Posterior vena cava (tissue), 2 donors: ENCODE measurements around the gene SLC25A3. TPM values are rescaled to one million over a fixed set of nuclear protein-coding genes. Genes with fewer than 3 reads are reported as not detected.
"Not testable (repeated sequence)": the region's sequence is repeated elsewhere in the genome, so short reads cannot be mapped to it uniquely, and the experiment has no call there.

Source experiments
- DNase-seq: peaks from one replicate; pipeline ENCODE4 v3.0.0-alpha.2; 2020; ENCODE audit warnings: low spot score
- intact Hi-C, 2 donors: fragments of 100-400 bp; cut with DNase I; formaldehyde crosslinking; loops; one replicate each; pipeline versions ENCODE4 v1.14.1 to v1.14.2; 2022 to 2023
- long read RNA-seq, 2 donors: library from polyadenylated mRNA; unstranded; transcript quantifications; one replicate each; pipeline ENCODE4 v2.0.0, GENCODE V29; 2020 to 2021
- total RNA-seq, 2 donors: library from RNA; stranded (reverse); fragmentation: NEBNext Ultra II Directional; extraction: Animal tissue kit (Norgen Biotek cat#: 25700); gene quantifications; one replicate each; pipeline ENCODE4 v1.2.1, GENCODE V29; 2021
- donor health status: DM: yes; HTN: yes; CAD: no.
- donor health status: DM: yes; HTN: yes; CAD: no.

The SLC25A3 gene
- 100 to 1,000 TPM; 319 to 337 TPM for total RNA-seq
- long read RNA-seq, donor 1, transcript SLC25A3-201 (7 exons, 1,909 nt): minor isoform, 11 of 84 reads
- long read RNA-seq, donor 1, transcript SLC25A3-217 (8 exons, 1,351 nt): major isoform, 62 of 84 reads
- long read RNA-seq, donor 1, partial matches to known transcripts: 8 of 84 reads
- long read RNA-seq, donor 1, other reads (novel, unspliced or antisense): 1 of 84 reads
- long read RNA-seq, donor 2, full-length matches to known transcripts: 1,232 of 1,270 reads
- long read RNA-seq, donor 2, partial matches to known transcripts: 17 of 1,270 reads
- long read RNA-seq, donor 2, other reads (novel, unspliced or antisense): 21 of 1,270 reads

- intact Hi-C loops: loop anchor here (10.0 kb wide), 1 partner anchor 51 kb away; the partner anchor contains the start of genes APAF1 (in 2 of the 2) and IKBIP (in 2 of the 2)
- DNase-seq: peak; percentile 99
Measured at GRCh38 chr12:98593351-98594049, at the start of gene SLC25A3. Gene SLC25A3 (plus strand): TSS chr12:98593686. CDS start chr12:98593979, 293 bp downstream.

GRCh38 chr12:98543701-98544100, 49.8 kb upstream of the SLC25A3 start:
- DNase-seq: no peak
- intact Hi-C loops: no loop called here

- intact Hi-C loops: no loop called here
- DNase-seq: no peak
Measured at GRCh38 chr12:98544751-98545150, 48.7 kb upstream of the SLC25A3 start.

DNA sequence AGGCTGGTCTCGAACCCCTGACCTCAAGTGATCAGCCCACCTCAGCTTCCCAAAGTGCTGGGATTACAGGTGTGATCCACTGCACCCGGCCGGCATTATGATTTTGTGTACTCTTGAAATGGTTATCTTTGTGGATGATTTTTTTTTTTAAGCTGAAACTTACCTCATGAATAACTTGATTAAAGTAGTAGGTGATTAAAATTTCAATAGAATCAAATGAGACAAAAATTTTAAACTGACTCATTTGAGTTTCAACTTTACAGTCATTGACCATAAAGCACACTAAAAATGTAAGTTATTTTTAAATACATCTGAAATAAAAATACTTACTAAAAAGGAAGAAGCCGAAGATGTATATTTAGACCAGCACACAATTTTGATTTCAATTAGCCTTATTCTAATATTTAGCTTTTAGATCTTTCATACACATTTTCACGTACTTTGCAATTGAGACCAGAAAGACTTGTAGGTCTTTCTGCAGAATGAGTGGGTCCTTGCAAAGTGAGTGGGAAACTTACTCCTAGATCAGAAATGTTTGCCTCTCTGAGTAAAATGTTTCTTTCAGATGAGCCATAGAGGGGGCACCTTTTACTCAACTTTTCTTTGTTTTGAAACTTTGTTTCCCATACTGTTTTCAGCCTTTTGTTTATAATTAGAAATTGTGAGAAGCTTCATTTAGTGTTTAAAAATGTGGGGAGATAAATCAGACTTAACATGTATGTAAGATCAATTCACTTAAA, 43.9 kb upstream of the SLC25A3 start:
- intact Hi-C loops: no loop called here
- no peak for DNase-seq

DNA sequence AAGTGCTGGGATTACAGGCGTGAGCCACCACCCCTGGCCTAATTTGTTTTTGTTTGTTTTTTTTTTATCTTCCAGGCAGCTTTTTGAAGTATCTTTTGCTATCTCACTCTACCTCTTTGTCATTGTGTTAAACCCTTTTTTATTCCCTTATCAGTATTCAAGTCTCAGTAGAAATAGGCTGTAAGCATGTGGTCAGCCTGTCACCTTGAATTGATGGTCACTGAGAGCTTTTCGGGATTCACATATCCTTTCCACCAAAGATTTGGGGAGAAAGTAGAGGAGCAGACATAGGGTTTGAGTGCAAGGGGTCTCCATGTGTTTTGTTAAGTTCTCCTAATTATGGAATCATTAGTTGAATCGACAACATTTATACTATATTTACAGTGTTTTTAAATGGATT, 41.7 kb upstream of the SLC25A3 start:
- DNase-seq: no peak
- intact Hi-C loops: no loop called here

DNA sequence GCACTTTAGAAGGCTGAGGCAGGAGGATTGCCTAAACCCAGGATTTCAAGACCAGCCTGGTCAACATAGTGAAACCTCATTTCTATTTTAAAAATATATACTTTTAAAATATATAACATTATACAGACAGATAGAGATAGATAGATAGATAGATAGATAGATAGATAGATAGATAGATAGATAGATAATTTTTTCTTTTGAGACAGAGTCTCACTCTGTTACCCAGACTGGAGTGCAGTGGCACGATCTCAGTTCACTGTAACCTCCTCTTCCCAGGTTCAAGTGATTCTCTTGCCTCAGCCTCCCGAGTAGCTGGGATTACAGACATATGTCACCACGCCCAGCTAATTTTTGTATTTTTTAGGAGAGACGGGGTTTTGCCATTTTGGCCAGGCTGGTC, 35.4 kb upstream of the SLC25A3 start:
- DNase-seq, intact Hi-C loops: not testable (repeated sequence)

DNA sequence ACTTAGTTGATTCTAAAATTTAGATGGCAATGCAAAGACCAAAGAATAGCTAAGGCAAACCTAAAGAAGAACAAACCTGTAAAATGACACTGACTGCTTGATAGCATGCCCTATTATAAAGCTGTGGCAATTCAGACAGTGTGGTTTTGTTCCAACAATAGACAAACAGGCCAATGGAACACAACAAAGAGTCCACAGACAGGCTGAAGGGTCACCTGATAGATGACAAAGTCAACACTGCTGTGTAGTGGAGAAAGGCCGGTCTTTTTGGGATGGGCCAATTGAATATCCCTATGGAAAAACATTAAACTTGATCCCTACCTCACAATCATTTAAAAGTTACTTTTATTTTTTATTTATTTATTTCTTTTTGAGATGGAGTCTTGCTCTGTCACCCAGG, 33.8 kb upstream of the SLC25A3 start:
- no peak for DNase-seq
- intact Hi-C loops: no loop called here

DNA sequence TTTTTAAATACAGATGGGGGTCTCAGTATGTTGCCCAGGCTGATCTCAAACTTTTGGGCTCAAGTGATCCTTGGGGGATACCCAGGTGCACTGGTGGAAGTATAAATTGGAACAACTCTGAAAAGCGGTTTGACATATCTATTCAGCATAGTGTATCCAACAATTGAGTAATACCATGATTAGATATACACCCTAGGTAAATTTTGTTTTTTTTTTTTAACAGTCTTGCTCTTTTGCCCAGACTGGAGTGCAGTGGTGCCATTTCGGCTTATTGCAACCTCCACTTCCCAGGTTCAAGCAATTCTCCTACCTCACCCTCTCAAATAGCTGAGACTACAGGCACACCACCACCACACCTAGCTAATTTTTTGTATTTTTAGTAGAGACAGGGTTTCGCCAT, 31.6 kb upstream of the SLC25A3 start:
- no peak for DNase-seq
- intact Hi-C loops: no loop called here

DNA sequence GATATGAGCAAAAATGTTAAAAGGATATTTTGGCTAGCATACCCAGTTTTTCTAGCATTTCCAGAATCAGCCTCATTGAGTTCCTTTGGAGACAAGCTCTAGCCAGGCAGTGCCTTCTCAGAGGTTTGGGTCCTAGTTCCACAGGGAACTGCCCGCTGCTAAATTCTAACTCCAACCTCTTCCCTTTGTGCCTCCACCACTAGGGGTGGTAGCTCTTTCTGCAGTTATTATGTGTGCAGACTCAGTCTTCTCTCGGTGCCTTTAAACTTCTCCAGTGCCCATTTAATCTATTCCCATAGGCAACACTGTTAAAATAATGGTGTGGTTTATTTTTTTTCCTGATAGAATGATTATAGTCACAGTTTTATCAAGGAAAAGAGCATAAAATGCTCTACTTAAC, 21.5 kb upstream of the SLC25A3 start:
- DNase-seq: no peak
- intact Hi-C loops: no loop called here

DNA sequence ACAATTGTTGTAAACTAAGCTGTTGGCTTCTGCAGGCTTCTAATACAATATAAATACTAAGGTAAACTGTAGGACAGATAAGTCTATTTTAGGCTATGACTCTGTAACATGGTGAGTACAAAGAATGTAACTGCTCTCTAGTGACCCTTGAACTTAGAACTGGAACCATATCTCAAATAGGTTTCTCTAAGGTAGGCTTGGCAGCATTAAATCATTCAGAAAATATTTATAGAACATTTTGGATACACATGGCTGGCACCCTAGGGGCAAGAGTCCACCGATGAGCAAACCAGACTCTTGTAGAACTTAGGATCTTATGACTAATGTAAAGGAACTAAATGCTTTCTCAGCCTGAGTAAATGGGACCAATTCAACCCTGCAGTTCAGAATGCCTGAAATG, 19.4 kb upstream of the SLC25A3 start:
- intact Hi-C loops: no loop called here
- DNase-seq: no peak

GRCh38 chr12:98575013-98575412, 18.5 kb upstream of the SLC25A3 start:
- intact Hi-C loops: no loop called here
- DNase-seq: no peak

- intact Hi-C loops: not testable (repeated sequence)
Measured at GRCh38 chr12:98576795-98577194, 16.7 kb upstream of the SLC25A3 start.

GRCh38 chr12:98578392-98578791, 15.1 kb upstream of the SLC25A3 start:
- no peak for DNase-seq
- intact Hi-C loops: no loop called here

More at GRCh38 chr12:98576795-98577194, 16.7 kb upstream of the SLC25A3 start:
- DNase-seq: not testable (repeated sequence)

DNA sequence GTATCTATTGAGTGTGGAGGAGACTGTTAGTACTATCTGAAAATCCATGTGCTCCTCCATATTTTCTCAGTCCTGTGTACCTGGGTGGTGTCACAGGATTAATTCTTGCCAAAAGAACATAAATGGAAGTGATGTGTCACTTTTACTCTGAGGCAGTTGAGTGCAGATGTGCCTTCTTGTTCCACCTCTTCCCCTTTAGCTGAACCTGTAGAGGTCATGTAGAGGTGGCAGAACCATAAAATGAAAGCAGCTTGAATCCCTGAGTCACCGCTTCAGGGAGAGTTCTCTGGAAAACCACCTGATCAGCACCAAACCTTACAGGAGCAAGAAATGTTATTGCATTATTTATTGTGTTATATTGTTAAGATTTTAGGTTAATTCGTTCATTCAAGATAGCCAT, 14.7 kb upstream of the SLC25A3 start:
- intact Hi-C loops: no loop called here
- DNase-seq: no peak

GRCh38 chr12:98579347-98579746, 14.1 kb upstream of the SLC25A3 start:
- no peak for DNase-seq
- intact Hi-C loops: no loop called here

GRCh38 chr12:98579835-98580234, 13.7 kb upstream of the SLC25A3 start:
- intact Hi-C loops: no loop called here
- DNase-seq: no peak

- DNase-seq: no peak
- intact Hi-C loops: no loop called here
Measured at GRCh38 chr12:98580695-98581094, 12.8 kb upstream of the SLC25A3 start.

DNA sequence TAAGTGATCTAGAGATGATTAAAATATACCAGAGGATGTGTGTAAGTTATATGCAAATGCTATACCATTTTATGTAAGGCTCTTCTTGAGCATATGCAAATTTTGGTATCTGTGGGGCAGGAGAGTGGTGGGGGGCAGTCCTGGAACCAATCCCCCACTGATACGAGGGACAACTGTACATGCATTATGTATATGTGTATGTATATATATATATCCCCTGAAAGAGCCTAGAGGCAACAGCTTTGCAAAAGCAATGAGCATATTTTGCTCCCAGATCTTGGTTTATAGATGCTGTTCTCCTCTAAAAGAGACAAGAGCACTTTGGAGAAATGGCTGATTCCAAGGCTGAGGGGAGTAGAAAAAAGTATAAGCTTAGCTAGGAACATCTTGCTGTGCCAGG, 12.4 kb upstream of the SLC25A3 start:
- DNase-seq: no peak
- intact Hi-C loops: no loop called here

DNA sequence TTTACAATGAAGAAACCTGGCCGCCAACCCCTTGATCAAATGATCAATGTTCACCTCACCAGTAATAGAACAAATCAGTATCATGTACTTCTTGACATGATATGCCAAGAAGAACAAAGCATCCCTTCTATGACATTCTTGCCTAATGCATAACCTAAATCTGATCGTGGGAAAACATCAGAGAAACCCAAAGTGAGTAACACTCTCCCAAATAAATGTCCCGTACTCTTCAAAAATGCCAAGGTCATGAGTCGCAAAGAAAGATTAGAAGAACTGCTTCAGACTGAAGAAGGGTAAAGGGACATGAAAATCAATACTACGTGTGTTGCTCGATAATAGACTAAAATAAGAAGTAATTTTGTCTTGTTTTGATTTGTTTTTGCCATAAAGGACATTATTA, 11.4 kb upstream of the SLC25A3 start:
- no peak for DNase-seq

GRCh38 chr12:98587084-98587483, 6.4 kb upstream of the SLC25A3 start:
- no peak for DNase-seq
- intact Hi-C loops: no loop called here

More for the DNA sequence above, 11.4 kb upstream of the SLC25A3 start:
- intact Hi-C loops: no loop called here
